Astrocyte (in vitro differentiated cells and primary cell): ENCODE results near the gene RTTN.

ENCODE experiments used
- CTCF ChIP-seq: IDR thresholded peaks from 2 replicates; pipeline ENCODE4 v1.5.1; 2011; ENCODE audit warnings: low read depth, mild to moderate bottlenecking, inconsistent platforms, low read length, moderate library complexity; ENCODE audit not compliant: insufficient read depth
- EZH2 ChIP-seq: IDR thresholded peaks from 2 replicates; pipeline ENCODE4 v1.6.1; 2012; ENCODE audit warnings: mild to moderate bottlenecking, low read length, inconsistent platforms; ENCODE audit not compliant: insufficient read depth

GRCh38 chr18:70089858-70090257 lies 115.6 kb downstream of the RTTN start:
- TF ChIP-seq CTCF = no peak
- no peak for TF ChIP-seq EZH2
